Activated naive CD4-positive, alpha-beta T cell treated with anti-CD3 and anti-CD28 coated beads, Interleukin-2, amount 10 ng/mL, durations not matched to agents 7 days and 5 days (primary cell): ENCODE results near the gene CDC42BPA.
"Not testable (repeated sequence)": the region's sequence is repeated elsewhere in the genome, so short reads cannot be mapped to it uniquely, and the experiment has no call there.

Source experiments
- CTCF ChIA-PET: fragments of 350-600 bp; sonication (Branson Sonifier 250); formaldehyde crosslinking; loops from one replicate; lab custom pipeline; 2021; ENCODE audit warnings: antibody characterized with exemption; lab: Charles Lee
- DNase-seq: peaks from one replicate; pipeline ENCODE4 v3.0.0-alpha.2; 2020
- H3K27ac Mint-ChIP-seq: one replicate; pipeline ENCODE4 v1.8.0; 2021; ENCODE audit warnings: mild to moderate bottlenecking, moderate library complexity, mixed read lengths
- H3K27me3 Mint-ChIP-seq: one replicate; pipeline ENCODE4 v1.8.0; 2021; ENCODE audit warnings: mild to moderate bottlenecking, mixed read lengths
- H3K36me3 Mint-ChIP-seq: one replicate; pipeline ENCODE4 v1.8.0; 2021; ENCODE audit warnings: mixed read lengths
- H3K4me1 Mint-ChIP-seq: one replicate; pipeline ENCODE4 v1.8.0; 2021; ENCODE audit warnings: mixed read lengths
- H3K4me3 Mint-ChIP-seq: one replicate; pipeline ENCODE4 v1.8.0; 2021; ENCODE audit warnings: mild to moderate bottlenecking, moderate library complexity, mixed read lengths
- H3K9me3 Mint-ChIP-seq: one replicate; pipeline ENCODE4 v1.8.0; 2021; ENCODE audit warnings: mixed read lengths

CDC42BPA gene

DNA sequence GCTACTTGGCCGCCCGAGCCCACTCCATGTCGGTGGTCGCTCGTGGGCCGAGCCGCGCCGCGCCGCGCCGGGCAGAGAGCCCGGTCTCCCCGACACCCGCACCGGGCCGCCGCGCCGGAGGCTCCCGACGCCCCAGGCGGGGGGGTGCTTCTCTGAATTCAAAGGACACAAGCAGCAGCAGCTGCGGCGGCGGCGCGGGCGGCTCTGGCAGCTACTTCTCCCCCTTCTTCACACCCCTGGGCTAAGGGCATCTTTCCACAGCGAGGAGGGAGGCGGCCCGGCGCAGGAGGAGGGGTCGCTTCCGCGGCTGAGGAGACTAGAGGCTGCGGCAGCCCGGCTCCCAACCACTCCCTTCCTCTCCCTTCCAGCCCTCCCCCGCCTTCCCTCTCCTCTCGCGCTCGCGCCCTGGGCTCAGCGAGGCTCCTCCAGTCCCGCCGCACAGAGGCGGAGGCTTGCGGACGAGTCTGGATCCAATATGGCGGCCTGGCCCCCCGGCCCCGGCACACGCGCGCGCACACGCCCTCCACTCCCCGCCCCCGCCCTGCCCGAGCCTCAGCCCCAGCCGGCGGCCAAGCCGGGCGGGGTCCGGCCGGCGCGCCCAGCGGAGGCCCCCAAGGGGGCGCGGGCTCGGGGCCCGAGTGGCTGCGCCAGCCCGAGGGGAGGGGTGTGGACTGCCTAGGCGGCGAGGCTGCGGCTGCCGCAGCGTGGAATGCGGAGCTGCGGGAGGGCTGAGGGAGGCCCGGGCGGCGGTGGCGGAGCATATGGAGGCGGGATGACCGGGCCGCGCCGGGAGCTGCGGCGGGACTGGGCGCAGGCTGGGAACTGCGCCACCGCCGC lies at the start of gene CDC42BPA:
TSS of gene CDC42BPA (minus strand) at position 477 of the 837 bp plus-strand sequence. CDS start 1,310 bp downstream, outside the sequence.
- Mint-ChIP-seq H3K9me3 (no peaks in the 10 kb centered on the region), H3K36me3 (no peaks in the 10 kb centered on the region), H3K27me3 (peaks cover 65% of the 10 kb centered on the region), H3K4me3 (peak within 1 kb of the TSS; percentile 74), H3K27ac (no peak within 1 kb of the TSS), H3K4me1 (peaks cover 18% of the 10 kb centered on the region)
- peak; percentile 56 for DNase-seq
- CTCF ChIA-PET, result no interaction called here

GRCh38 chr1:227368009-227368408 lies 49.7 kb upstream of the CDC42BPA start:
- Mint-ChIP-seq H3K27me3 (no peaks in the 10 kb centered on the region), H3K4me1 (no peaks in the 10 kb centered on the region)
- CTCF ChIA-PET, result interaction anchor here (0.7 kb wide), 2 partner anchors 69 to 402 kb away, joined by 3 read pairs; no protein-coding TSS in a partner anchor

GRCh38 chr1:227365473-227366431 lies 47.5 kb upstream of the CDC42BPA start:
- H3K9me3 Mint-ChIP-seq, result no peaks in the 10 kb centered on the region
- H3K36me3 Mint-ChIP-seq, result no peaks in the 10 kb centered on the region
- CTCF ChIA-PET, result no interaction called here
- H3K27ac Mint-ChIP-seq, result no peak overlapping the region
- H3K4me1 Mint-ChIP-seq, result no peaks in the 10 kb centered on the region
- no peak overlapping the region for H3K4me3 Mint-ChIP-seq
- H3K27me3 Mint-ChIP-seq, result no peaks in the 10 kb centered on the region
- no peak for DNase-seq

More at GRCh38 chr1:227368009-227368408, 49.7 kb upstream of the CDC42BPA start:
- Mint-ChIP-seq H3K4me3 (no peak overlapping the region), H3K9me3 (no peaks in the 10 kb centered on the region), H3K36me3 (no peaks in the 10 kb centered on the region), H3K27ac (no peak overlapping the region)
- no peak for DNase-seq

DNA sequence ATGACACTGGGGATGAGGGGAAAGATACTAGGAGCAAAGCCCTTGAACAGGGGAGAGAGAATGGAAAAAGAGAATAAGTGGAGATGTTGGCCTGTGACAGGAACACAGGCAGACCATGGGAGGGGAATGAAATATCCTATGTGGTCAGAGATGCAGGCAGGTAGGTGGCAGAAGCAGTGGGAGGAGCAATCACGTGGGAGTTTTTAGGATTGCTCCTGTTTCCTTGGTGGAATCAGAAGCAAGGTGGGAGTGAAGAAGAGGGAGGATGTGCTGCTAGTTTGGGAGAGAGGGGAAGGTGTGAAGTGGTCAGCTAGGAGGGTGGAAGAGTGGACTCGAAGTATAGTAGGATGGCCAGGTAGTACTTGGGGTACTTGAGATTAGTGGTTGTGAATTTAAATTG lies 46.4 kb upstream of the CDC42BPA start:
- CTCF ChIA-PET, result no interaction called here
- H3K9me3 Mint-ChIP-seq, result no peaks in the 10 kb centered on the region
- H3K4me1 Mint-ChIP-seq, result no peaks in the 10 kb centered on the region
- H3K36me3 Mint-ChIP-seq, result no peaks in the 10 kb centered on the region
- DNase-seq, result no peak
- no peaks in the 10 kb centered on the region for H3K27me3 Mint-ChIP-seq
- no peak overlapping the region for H3K27ac Mint-ChIP-seq
- H3K4me3 Mint-ChIP-seq, result no peak overlapping the region

DNA sequence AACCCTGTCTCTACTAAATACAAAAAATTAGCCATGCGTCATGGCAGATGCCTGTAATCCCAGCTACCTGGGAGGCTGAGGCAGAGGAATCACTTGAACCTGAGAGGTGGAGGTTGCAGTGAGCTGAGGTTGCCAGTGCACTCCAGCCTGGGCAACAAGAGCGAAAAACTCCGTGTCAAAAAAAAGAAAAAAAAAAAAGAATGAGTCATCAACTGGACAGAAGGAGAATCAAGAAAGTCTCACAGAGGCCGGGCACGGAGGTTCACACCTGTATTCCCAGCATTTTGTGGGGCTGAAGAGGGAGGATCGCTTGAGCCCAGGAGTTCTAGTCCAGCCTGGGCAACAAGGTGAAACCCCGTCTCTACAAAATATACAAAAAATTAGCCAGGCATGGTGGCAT lies 45.5 kb upstream of the CDC42BPA start:
- H3K4me1 Mint-ChIP-seq, result no peaks in the 10 kb centered on the region
- H3K27me3 Mint-ChIP-seq, result no peaks in the 10 kb centered on the region
- H3K4me3 Mint-ChIP-seq, result no peak overlapping the region
- H3K27ac Mint-ChIP-seq, result no peak overlapping the region
- CTCF ChIA-PET, result no interaction called here
- no peaks in the 10 kb centered on the region for H3K36me3 Mint-ChIP-seq
- DNase-seq, result no peak
- H3K9me3 Mint-ChIP-seq, result no peaks in the 10 kb centered on the region

- no peak for DNase-seq
- no peaks in the 10 kb centered on the region for H3K27me3 Mint-ChIP-seq
- H3K27ac Mint-ChIP-seq, result no peak overlapping the region
- H3K36me3 Mint-ChIP-seq, result no peaks in the 10 kb centered on the region
- H3K4me3 Mint-ChIP-seq, result no peak overlapping the region
- CTCF ChIA-PET, result no interaction called here
- no peaks in the 10 kb centered on the region for H3K4me1 Mint-ChIP-seq
- no peaks in the 10 kb centered on the region for H3K9me3 Mint-ChIP-seq
Observed at GRCh38 chr1:227362039-227362438, 43.7 kb upstream of the CDC42BPA start.

DNA sequence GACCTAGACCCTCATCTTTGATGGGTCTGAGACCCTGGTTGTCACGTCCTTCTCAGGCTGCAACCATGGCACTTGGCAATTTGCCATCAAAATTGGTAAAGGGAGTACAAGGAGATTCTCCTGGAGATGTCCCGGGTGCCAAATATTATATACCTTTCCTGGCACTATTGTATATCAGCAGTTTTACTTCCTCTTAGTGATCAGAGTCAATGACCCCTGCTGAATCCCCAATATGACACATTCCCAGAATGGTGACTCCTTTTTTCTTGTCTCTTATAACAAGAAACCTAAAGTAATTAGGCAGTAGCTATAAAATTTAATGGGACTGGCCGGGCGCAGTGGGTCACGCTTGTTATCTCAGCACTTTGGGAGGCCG lies 39.6 kb upstream of the CDC42BPA start:
- H3K27ac Mint-ChIP-seq, result no peak overlapping the region
- no peaks in the 10 kb centered on the region for H3K36me3 Mint-ChIP-seq
- H3K4me1 Mint-ChIP-seq, result no peaks in the 10 kb centered on the region
- DNase-seq, result no peak
- H3K27me3 Mint-ChIP-seq, result no peaks in the 10 kb centered on the region
- H3K9me3 Mint-ChIP-seq, result no peaks in the 10 kb centered on the region
- H3K4me3 Mint-ChIP-seq, result no peak overlapping the region
- CTCF ChIA-PET, result no interaction called here

GRCh38 chr1:227357171-227357926 lies 39.1 kb upstream of the CDC42BPA start:
- Mint-ChIP-seq H3K4me3 (no peak overlapping the region), H3K36me3 (no peaks in the 10 kb centered on the region), H3K27me3 (no peaks in the 10 kb centered on the region), H3K4me1 (no peaks in the 10 kb centered on the region), H3K27ac (no peak overlapping the region), H3K9me3 (no peaks in the 10 kb centered on the region)
- DNase-seq, result no peak
- CTCF ChIA-PET, result no interaction called here

DNA sequence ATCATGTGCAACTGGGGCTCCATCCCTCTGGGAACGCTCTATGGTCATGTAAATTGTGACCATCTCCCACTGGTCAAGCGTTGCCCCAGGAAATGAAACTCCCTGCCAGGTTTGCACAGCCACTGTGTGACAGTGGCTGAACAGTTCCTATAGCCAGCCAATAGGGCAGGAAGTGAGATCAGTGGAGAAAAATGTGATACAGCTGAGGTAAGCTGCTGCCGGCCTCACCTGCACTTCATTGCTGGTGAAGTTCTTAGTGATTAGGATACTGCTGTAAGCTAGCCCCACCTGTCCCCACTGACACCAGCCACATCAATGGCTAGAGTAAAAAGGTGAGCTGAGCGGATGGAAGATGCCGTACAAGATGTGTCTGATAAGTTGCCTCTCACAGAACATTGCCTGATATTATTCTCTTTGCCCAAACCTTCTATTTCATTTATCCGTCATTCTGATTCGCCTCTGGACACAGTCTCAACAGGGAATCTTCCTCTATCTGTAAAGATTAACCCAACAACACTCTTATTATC lies 38.4 kb upstream of the CDC42BPA start:
- Mint-ChIP-seq H3K27me3 (no peaks in the 10 kb centered on the region), H3K36me3 (no peaks in the 10 kb centered on the region), H3K9me3 (no peaks in the 10 kb centered on the region), H3K27ac (no peak overlapping the region), H3K4me1 (no peaks in the 10 kb centered on the region), H3K4me3 (no peak overlapping the region)
- CTCF ChIA-PET, result no interaction called here
- no peak for DNase-seq

- Mint-ChIP-seq H3K4me3 (no peak overlapping the region), H3K9me3 (no peaks in the 10 kb centered on the region), H3K36me3 (no peaks in the 10 kb centered on the region), H3K27me3 (no peaks in the 10 kb centered on the region), H3K4me1 (no peaks in the 10 kb centered on the region), H3K27ac (no peak overlapping the region)
- CTCF ChIA-PET, result no interaction called here
- no peak for DNase-seq
Observed at GRCh38 chr1:227355542-227356245, 37.4 kb upstream of the CDC42BPA start.

- Mint-ChIP-seq H3K27me3 (peaks cover under 1% of the 10 kb centered on the region), H3K4me3 (no peak overlapping the region), H3K27ac (no peak overlapping the region), H3K9me3 (no peaks in the 10 kb centered on the region), H3K4me1 (no peaks in the 10 kb centered on the region), H3K36me3 (no peaks in the 10 kb centered on the region)
- no peak for DNase-seq
- CTCF ChIA-PET, result no interaction called here
Observed at GRCh38 chr1:227353186-227353585, 34.9 kb upstream of the CDC42BPA start.

- H3K4me3 Mint-ChIP-seq, CTCF ChIA-PET, H3K27me3 Mint-ChIP-seq: not testable (repeated sequence)
Observed at GRCh38 chr1:227352164-227352563, 33.9 kb upstream of the CDC42BPA start.

DNA sequence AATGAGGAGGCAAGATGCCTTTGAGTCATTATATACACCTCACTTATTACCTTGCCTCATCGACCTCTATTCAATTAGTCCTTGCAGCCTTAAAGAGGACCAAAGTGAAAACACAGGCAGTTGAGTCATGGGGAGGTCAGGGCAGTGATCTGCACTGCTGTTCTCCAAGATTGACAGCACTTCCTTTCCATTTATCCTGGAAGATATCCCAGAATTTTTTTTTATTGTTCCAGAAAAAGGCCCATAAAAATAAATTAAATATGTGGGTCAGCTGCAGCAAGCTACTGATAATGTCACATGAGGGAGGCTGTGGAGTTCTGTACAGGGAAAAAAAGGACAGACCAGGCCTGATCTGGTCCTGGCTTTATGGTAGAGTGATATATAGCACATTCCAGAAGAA lies 33.2 kb upstream of the CDC42BPA start:
- DNase-seq, result no peak
- Mint-ChIP-seq H3K4me3 (no peak overlapping the region), H3K4me1 (no peaks in the 10 kb centered on the region), H3K27ac (no peak overlapping the region), H3K27me3 (peaks cover 3% of the 10 kb centered on the region), H3K36me3 (no peaks in the 10 kb centered on the region), H3K9me3 (no peaks in the 10 kb centered on the region)
- CTCF ChIA-PET, result no interaction called here

More at GRCh38 chr1:227352164-227352563, 33.9 kb upstream of the CDC42BPA start:
- DNase-seq, H3K36me3 Mint-ChIP-seq, H3K27ac Mint-ChIP-seq, H3K4me1 Mint-ChIP-seq, H3K9me3 Mint-ChIP-seq: not testable (repeated sequence)
